ENCODE data around the gene ATXN1. TPM values are rescaled to one million over a fixed set of nuclear protein-coding genes. Genes with fewer than 3 reads are reported as not detected.
A peak's percentile ranks its signal among the peaks of the same experiment; 100 is the strongest.

Gene ATXN1
- total RNA-seq, 2 experiments from 2014 or later = 34.1 to 36.7 TPM

DNA sequence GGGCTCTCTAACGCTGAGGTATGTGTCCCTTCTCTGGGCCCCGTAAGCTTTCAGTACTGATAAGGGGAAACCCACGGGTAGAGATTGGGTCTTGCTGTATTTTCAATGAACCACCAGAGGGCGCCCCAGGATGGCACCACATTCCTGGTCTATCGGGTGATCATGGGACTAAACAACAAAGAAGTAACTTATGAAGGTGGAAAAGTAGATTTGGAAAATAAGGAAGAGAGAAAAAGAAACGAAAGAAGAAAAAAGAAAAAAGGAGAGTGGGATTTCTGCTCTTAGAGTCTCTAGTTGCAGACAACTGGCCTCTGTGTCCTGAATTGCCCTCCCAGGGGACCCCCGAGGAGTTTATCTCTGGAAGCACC, 429.1 kb downstream of the ATXN1 start:
- H3K9me3 Mint-ChIP-seq = no peaks in the 10 kb centered on the region
- no peak overlapping the region for H3K27ac Mint-ChIP-seq
- ChIA-PET POLR2A (interaction anchor here (1.2 kb wide), 1 partner anchor 106 kb away, joined by 3 read pairs; no protein-coding TSS in a partner anchor), CTCF (interaction anchor here (0.5 to 5.2 kb wide), 55 partner anchors 9 to 754 kb away, joined by 3 to 66 read pairs (median 4); partner anchors contain the start of gene ATXN1)
- H3K27me3 Mint-ChIP-seq = no peaks in the 10 kb centered on the region
- peaks cover 9% of the 10 kb centered on the region for H3K4me1 Mint-ChIP-seq (ENCODE audit: low read depth)
- intact Hi-C loops (cut with micrococcal nuclease) = loop anchor here (1.0 to 5.0 kb wide), 11 partner anchors 13 to 633 kb away; no protein-coding TSS in a partner anchor
- peak; percentile 91 for DNase-seq
- no peak overlapping the region for H3K4me3 Mint-ChIP-seq
- peaks cover 7% of the 10 kb centered on the region for H3K36me3 Mint-ChIP-seq

DNA sequence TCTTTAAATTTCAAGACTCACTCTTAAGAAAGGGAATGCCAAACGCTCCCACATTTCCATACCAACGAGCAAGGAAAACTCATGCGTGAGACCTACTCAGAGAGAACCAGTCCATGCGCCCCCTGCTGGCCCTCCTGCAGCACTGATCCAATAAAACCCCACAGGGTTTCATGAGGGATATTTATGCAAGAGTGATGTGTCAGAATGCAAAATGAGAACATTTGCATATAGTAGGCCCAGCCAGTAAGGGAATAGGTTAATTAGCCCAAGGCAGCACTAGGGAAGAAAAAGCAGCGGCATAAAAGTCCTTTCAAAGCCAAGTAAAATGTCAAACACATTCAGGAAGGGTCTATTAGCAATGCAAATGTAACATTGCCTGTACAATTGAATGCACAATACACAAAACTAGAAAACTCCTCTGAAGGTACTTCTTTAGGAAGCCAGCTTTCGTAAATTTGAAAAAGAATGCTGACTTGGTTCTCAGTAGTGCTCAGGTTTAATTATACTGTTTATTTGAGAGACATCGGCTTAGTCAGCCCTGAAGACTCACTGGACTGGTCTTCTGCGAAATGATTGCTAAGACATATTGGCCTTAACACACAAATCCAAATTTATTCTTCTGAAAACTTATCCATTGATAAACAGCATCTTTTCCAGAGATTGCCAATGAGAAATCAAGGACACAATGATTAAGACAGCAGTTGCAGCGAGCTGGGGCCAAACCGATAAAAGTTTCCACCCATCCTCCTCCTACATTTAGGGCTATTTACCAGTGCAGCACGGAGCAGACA, 429.7 kb downstream of the ATXN1 start:
- H3K4me1 Mint-ChIP-seq (ENCODE audit: low read depth) = peaks cover 9% of the 10 kb centered on the region
- ChIA-PET POLR2A (interaction anchor here (1.2 kb wide), 1 partner anchor 106 kb away, joined by 3 read pairs; no protein-coding TSS in a partner anchor), CTCF (interaction anchor here (0.5 to 5.2 kb wide), 55 partner anchors 9 to 755 kb away, joined by 3 to 66 read pairs (median 4); partner anchors contain the start of gene ATXN1)
- no peak overlapping the region for H3K27ac Mint-ChIP-seq
- no peaks in the 10 kb centered on the region for H3K9me3 Mint-ChIP-seq
- no peak overlapping the region for H3K4me3 Mint-ChIP-seq
- DNase-seq = peak; percentile 78
- H3K27me3 Mint-ChIP-seq = no peaks in the 10 kb centered on the region
- H3K36me3 Mint-ChIP-seq = peaks cover 10% of the 10 kb centered on the region
- intact Hi-C loops (cut with micrococcal nuclease) = loop anchor here (1.0 to 5.0 kb wide), 12 partner anchors 9 to 633 kb away; no protein-coding TSS in a partner anchor

DNA sequence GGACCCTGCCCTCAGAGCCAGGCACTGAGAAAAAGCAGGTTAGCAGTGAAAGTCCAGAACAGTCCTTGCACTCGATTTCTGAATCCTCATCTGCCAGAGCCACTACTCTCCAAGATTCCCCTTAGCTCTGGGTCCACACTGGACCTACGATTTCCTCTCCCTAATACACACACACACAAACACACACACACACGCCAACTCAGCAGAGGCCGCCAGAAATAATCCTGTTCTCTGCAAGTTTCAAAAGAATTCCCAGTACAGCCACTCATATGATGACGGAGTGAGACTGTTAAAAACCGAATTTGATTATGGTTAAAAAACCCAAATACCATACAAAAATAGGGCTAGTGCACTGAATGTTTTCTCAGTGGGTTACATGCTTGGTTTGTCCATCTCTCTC, 432.0 kb downstream of the ATXN1 start:
- H3K4me3 Mint-ChIP-seq = no peak overlapping the region
- ChIA-PET CTCF (interaction anchor here (0.8 to 2.9 kb wide), 4 partner anchors 11 to 80 kb away, joined by 3 to 9 read pairs (median 4); no protein-coding TSS in a partner anchor), POLR2A (no interaction called here)
- no peak for DNase-seq
- intact Hi-C loops (cut with micrococcal nuclease) = loop anchor here (10.0 kb wide), 1 partner anchor 1594 kb away; no protein-coding TSS in a partner anchor
- no peak overlapping the region for H3K27ac Mint-ChIP-seq
- peaks cover 17% of the 10 kb centered on the region for H3K4me1 Mint-ChIP-seq (ENCODE audit: low read depth)
- no peaks in the 10 kb centered on the region for H3K9me3 Mint-ChIP-seq
- H3K27me3 Mint-ChIP-seq = no peaks in the 10 kb centered on the region
- peaks cover 23% of the 10 kb centered on the region for H3K36me3 Mint-ChIP-seq

DNA sequence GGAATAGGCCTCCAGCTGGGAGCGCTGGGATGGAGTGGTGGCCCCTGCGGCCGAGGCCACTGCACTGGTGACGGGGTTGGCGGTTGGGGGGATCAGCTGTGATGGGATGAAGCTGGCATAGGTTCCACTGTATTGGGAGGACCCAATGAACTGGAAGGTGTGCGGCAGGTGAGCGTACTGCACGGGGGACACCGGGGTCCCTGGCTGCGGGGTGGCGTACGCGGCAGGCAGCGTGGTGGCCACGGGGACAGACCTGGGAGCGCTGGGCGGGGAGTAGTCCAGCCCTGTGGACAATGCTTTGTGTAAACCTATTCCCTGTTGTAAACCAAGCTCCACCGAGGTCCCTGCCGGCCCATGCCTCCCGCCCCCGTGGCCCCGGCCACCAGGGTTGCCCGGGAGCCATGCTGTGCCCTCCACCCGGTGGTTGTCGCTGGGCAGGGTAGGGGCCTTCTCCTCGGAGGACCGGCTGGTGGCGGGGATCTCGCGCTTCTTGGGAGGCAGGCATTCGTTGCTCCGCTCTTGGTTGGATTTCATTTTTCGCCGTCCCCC, 433.4 kb downstream of the ATXN1 start:
- intact Hi-C loops (cut with micrococcal nuclease) = loop anchor here (10.0 kb wide), 1 partner anchor 1593 kb away; no protein-coding TSS in a partner anchor
- peaks cover 23% of the 10 kb centered on the region for H3K36me3 Mint-ChIP-seq
- DNase-seq = no peak
- no peaks in the 10 kb centered on the region for H3K9me3 Mint-ChIP-seq
- H3K4me1 Mint-ChIP-seq (ENCODE audit: low read depth) = peaks cover 23% of the 10 kb centered on the region
- no peaks in the 10 kb centered on the region for H3K27me3 Mint-ChIP-seq
- no peak overlapping the region for H3K4me3 Mint-ChIP-seq
- ChIA-PET CTCF (interaction anchor here (0.7 to 2.9 kb wide), 3 partner anchors 10 to 97 kb away, joined by 3 to 9 read pairs (median 6); no protein-coding TSS in a partner anchor), POLR2A (no interaction called here)
- H3K27ac Mint-ChIP-seq = no peak overlapping the region

DNA sequence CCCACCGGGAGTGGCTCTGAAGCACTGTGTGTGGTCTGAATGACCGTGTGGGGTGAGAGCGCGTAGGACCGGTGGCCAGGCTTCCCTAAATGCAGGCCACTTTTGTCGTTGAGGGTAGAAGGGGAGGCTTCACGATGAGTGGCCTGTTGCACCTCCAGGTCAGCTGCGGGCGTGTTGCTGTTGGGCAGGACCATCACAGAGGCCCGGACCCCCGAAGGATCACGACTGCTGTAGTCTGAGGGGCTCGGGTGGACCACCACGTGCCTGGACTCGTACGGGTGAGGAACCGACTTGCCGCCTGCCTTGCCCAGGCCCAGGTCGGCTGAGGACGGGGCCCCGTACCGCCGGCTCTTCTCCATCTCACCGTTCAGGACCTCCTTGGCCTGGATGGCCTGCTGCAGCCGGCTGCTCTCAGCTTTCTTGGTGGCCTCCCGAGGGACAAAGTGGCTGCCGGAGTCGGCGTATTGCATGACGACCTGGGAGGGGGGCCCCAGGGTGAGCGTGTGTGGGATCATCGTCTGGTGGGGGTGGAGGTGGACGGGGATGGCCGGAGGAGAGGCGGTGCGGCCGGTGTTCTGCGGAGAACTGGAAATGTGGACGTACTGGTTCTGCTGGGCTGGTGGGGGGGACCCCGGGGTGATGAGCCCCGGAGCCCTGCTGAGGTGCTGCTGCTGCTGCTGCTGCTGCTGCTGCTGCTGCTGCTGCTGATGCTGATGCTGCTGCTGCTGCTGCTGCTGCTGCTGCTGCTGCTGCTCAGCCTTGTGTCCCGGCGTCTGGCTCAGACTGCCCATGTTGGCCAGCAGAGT, 434.1 kb downstream of the ATXN1 start:
- H3K4me1 Mint-ChIP-seq (ENCODE audit: low read depth) = peaks cover 29% of the 10 kb centered on the region
- peaks cover 23% of the 10 kb centered on the region for H3K36me3 Mint-ChIP-seq
- H3K27ac Mint-ChIP-seq = no peak overlapping the region
- ChIA-PET CTCF (interaction anchor here (2.9 kb wide), 1 partner anchor 9 kb away, joined by 9 read pairs; no protein-coding TSS in a partner anchor), POLR2A (no interaction called here)
- DNase-seq = no peak
- intact Hi-C loops (cut with micrococcal nuclease) = loop anchor here (10.0 kb wide), 1 partner anchor 1592 kb away; no protein-coding TSS in a partner anchor
- H3K4me3 Mint-ChIP-seq = no peak overlapping the region
- H3K9me3 Mint-ChIP-seq = no peaks in the 10 kb centered on the region
- no peaks in the 10 kb centered on the region for H3K27me3 Mint-ChIP-seq

DNA sequence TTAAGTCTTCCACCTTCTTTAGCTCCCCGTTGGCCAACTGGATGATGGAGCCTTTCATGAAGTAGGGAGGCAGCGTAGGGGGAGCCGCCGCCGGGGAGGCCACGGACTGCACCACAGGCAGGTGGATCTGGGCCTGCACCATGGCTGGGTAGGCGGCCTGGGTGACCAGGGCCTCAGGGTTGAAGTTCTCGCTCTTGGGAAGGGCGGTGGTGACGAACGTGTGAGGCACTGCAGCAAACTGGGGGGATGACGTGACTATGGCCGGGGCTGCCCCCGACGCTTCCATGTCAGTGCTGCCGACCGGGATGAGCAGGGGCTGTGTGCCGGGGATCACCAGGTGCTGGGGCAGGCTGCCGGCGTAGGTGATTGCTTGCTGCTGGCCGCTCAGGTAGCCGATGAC, 434.7 kb downstream of the ATXN1 start:
- peaks cover 23% of the 10 kb centered on the region for H3K36me3 Mint-ChIP-seq
- no peaks in the 10 kb centered on the region for H3K9me3 Mint-ChIP-seq
- no peaks in the 10 kb centered on the region for H3K27me3 Mint-ChIP-seq
- ChIA-PET CTCF (no interaction called here), POLR2A (no interaction called here)
- intact Hi-C loops (cut with micrococcal nuclease) = loop anchor here (10.0 kb wide), 1 partner anchor 1592 kb away; no protein-coding TSS in a partner anchor
- no peak overlapping the region for H3K4me3 Mint-ChIP-seq
- DNase-seq = no peak
- peaks cover 36% of the 10 kb centered on the region for H3K4me1 Mint-ChIP-seq (ENCODE audit: low read depth)
- no peak overlapping the region for H3K27ac Mint-ChIP-seq

DNA sequence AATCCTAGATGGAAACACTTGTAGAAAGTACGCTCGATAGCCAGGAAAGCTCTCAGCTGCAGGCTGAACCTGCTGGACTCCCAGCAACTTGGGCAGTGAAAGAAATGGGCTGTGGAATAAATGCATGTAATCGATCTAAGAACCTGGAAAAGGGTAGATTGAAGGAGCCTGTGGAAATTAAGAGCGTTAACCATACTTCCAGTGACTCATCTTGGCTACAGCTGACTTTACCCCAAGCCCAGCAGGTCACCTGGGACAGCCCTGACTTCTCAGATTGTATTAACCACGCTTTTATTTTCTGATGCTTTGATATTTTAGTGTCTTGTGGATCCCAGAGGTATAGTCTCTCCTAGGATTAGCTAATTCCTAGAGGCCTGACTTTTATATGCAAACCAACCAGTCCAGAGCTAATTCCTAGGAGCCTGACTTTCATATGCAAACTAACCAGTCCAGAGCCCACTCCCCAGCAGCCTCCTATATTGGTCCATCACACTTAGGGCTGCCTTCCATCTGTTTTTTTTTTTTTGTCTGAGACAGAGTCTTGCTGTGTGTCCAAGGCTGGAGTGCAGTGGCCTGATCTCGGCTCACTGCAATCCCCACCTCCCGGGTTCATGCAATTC, 436.5 kb downstream of the ATXN1 start:
- ChIA-PET POLR2A (no interaction called here), CTCF (interaction anchor here (0.6 to 5.1 kb wide), 9 partner anchors 8 to 640 kb away, joined by 3 to 29 read pairs (median 3); no protein-coding TSS in a partner anchor)
- Mint-ChIP-seq H3K27me3 (no peaks in the 10 kb centered on the region), H3K4me1 (ENCODE audit: low read depth) (peaks cover 54% of the 10 kb centered on the region), H3K36me3 (peaks cover 23% of the 10 kb centered on the region), H3K9me3 (no peaks in the 10 kb centered on the region), H3K4me3 (no peak overlapping the region), H3K27ac (peak overlapping the region; percentile 28)
- intact Hi-C loops (cut with micrococcal nuclease) = loop anchor here (5.0 to 10.0 kb wide), 5 partner anchors 278 to 1590 kb away; no protein-coding TSS in a partner anchor
- DNase-seq = no peak

DNA sequence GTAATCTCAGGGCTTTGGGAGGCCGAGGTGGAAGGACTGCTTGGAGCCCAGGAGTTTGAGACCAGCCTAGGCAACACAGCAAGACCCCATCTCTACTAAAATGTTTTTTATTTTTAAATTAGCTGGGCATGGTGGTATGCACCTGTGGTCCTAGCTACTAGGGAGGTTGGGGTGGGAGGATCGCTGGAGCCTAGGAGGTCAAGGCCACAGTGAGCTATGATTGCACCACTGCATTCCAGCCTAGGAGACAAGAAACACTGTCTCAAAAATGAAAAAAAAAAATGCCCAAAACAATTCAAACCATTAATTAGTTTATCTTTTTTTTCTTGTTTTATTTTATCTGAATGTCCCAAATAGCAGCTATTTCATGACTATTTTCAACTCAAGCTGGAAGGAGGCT, 437.1 kb downstream of the ATXN1 start:
- Mint-ChIP-seq H3K27me3 (no peaks in the 10 kb centered on the region), H3K36me3 (peaks cover 23% of the 10 kb centered on the region), H3K27ac (peak overlapping the region; percentile 28), H3K4me1 (ENCODE audit: low read depth) (peaks cover 58% of the 10 kb centered on the region), H3K4me3 (no peak overlapping the region), H3K9me3 (no peaks in the 10 kb centered on the region)
- intact Hi-C loops (cut with micrococcal nuclease) = loop anchor here (5.0 to 10.0 kb wide), 5 partner anchors 278 to 1589 kb away; no protein-coding TSS in a partner anchor
- CTCF ChIA-PET = interaction anchor here (0.6 to 5.1 kb wide), 8 partner anchors 9 to 641 kb away, joined by 3 to 29 read pairs (median 3); no protein-coding TSS in a partner anchor
- DNase-seq = no peak
- POLR2A ChIA-PET = no interaction called here

DNA sequence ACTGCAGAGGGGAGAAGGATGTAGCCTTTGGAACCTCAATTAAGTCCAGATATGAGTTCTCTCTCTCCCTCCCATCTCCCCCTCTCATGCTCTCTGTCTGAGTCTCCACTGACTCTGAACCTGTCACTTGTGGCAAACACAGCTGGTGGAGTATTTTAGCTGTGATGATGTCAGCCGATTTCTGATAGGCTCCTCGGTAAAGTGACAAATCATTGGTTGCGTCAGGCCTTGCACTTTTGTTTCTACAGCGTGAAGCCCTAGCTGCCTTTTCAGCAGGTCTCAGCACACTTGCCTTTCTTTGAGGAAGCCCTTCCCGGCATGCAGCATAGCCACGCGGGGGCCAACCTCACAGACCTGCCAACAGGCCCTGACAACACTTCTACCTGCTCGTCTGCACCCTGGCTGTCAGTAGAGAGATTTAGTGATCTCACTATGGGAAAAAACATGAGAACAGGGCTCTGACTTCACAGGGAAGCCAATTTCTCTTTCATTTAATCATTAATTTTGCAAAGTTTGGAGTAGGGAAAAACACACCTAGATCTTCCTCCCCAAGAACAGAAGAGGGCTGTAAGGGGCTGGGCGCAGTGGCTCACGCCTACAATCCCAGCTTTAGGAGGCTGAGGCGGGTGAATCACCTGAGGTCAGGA, 438.5 kb downstream of the ATXN1 start:
- Mint-ChIP-seq H3K4me1 (ENCODE audit: low read depth) (peaks cover 72% of the 10 kb centered on the region), H3K9me3 (no peaks in the 10 kb centered on the region), H3K4me3 (peak overlapping the region; percentile 44), H3K27me3 (no peaks in the 10 kb centered on the region), H3K36me3 (peaks cover 20% of the 10 kb centered on the region), H3K27ac (peak overlapping the region; percentile 91)
- CTCF ChIA-PET = interaction anchor here (0.8 to 5.1 kb wide), 6 partner anchors 10 to 642 kb away, joined by 3 to 29 read pairs (median 3); no protein-coding TSS in a partner anchor
- intact Hi-C loops (cut with micrococcal nuclease) = loop anchor here (1.0 to 10.0 kb wide), 10 partner anchors 9 to 1588 kb away; partner anchors contain the start of gene ATXN1
- POLR2A ChIA-PET = interaction anchor here (0.7 to 1.2 kb wide), 3 partner anchors 391 to 440 kb away, joined by 3 to 5 read pairs (median 3); partner anchors contain the start of gene ATXN1
- peak; percentile 89 for DNase-seq

DNA sequence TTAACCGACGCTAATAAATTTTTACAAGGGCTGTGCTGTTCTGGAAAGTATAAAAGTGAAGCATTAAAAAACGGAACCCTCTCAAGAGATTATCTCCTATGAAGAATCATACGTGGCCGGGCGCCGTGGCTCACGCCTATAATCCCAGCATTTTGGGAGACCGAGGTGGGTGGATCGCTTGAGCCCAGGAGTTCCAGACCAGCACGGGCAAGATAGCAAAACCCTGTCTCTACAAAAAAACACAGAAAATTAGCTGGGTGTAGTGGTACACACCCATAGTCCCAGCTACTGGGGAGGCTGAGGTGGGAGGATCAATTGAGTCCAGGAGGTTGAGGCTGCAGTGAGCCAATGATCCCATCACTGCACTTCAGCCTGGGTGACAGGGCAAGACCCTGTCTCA, 439.4 kb downstream of the ATXN1 start:
- POLR2A ChIA-PET = no interaction called here
- H3K27me3 Mint-ChIP-seq = no peaks in the 10 kb centered on the region
- H3K9me3 Mint-ChIP-seq = no peaks in the 10 kb centered on the region
- CTCF ChIA-PET = interaction anchor here (5.1 kb wide), 1 partner anchor 11 kb away, joined by 29 read pairs; no protein-coding TSS in a partner anchor
- no peak for DNase-seq
- H3K36me3 Mint-ChIP-seq = peaks cover 16% of the 10 kb centered on the region
- peak overlapping the region; percentile 91 for H3K27ac Mint-ChIP-seq
- intact Hi-C loops (cut with micrococcal nuclease) = loop anchor here (1.0 to 10.0 kb wide), 11 partner anchors 9 to 1587 kb away; partner anchors contain the start of gene ATXN1
- no peak overlapping the region for H3K4me3 Mint-ChIP-seq
- H3K4me1 Mint-ChIP-seq (ENCODE audit: low read depth) = peaks cover 82% of the 10 kb centered on the region
